Fibroblast of skin of right quadriceps (primary cell): ENCODE measurements around the gene NWD2.
"Not testable (repeated sequence)": the region's sequence is repeated elsewhere in the genome, so short reads cannot be mapped to it uniquely, and the experiment has no call there.

Source experiments
- DNase-seq: peaks from one replicate; pipeline ENCODE4 v3.0.0-alpha.2; 2013

The NWD2 gene

DNA sequence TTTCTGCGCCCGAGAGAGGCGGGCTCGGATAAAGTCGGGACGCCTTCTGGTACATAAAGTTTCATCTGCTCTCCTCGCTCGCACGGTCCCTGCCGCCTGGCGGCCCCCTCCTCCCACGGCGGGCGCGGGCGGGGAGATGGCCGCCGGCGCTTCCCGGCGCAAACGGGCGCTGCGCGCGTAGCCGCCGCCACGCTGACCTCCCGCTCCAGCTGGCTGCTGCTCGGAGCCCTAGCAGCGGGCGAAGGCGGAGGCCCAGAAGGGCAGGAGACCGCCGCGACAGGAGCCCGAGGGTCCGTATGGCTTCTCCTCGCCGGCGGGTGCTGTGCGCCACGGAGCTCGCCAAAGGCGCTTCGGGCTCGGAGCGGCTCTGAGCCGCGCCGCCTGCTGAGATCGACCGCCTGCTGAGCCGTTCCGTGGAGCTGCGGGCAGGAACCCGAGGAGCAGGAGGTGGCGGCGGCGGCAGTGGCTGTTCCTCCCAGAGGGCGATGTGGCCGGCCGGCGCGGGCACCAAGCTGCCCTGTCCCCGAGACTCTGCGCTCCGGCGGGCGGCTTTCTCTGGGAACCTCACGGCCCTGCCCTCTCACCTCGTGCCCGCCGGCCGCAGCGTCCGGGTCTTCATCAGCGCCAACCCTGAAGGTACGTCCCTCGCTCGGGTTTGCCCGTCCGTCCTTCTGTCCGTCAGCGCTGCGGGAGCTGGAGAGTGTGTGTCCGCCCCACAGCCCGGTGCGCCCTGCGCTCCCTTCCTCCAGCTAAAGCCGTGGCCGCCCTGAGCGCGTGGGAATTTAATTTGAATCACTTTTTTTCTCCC lies at the start of gene NWD2:
Gene NWD2, plus strand, starts transcription at position 161 of the 808 bp plus-strand sequence. Its CDS starts 325 bp downstream, at position 486.
- DNase-seq: no peak

DNA sequence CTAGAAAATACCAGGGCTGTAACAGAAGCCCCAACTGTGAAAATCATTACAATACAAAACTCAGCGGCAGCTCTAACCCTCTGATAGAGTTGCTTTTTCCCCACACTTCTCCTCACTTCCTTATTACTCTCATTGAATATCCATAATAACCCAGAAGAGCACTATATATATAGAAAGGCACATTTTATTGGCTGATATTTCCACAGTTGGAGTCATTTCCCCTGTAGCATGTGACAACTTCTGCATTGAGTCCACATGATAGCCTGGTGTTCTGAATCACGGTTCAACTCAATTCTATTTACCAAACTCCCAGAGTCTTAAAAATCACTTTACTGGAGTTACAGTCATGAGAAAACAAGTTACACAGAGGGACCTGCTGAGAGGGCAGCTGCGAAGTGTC lies 46.6 kb upstream of the NWD2 start:
- no peak for DNase-seq

DNA sequence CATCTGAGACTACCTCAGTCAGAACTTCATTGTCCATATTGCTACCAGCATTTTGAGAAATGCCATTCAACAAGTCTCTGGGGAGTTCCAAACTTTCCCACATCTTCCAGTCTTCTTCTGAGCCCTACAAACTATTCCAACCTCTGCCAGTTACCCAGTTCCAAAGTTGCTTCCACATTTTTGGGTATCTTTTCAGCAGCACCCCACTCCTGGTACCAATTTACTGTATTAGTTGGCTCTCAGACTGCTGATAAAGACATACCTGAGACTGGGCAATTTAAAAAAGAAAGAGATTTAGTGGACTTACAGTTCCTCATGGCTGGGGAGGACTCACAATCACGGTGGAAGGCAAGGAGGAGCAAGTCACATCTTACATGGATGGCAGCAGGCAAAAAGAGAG lies 39.8 kb upstream of the NWD2 start:
- DNase-seq: not testable (repeated sequence)

GRCh38 chr4:37216209-37216608 lies 28.3 kb upstream of the NWD2 start:
- no peak for DNase-seq

- no peak for DNase-seq
Measured at GRCh38 chr4:37219242-37219641, 25.3 kb upstream of the NWD2 start.

GRCh38 chr4:37219990-37220389 lies 24.6 kb upstream of the NWD2 start:
- no peak for DNase-seq

DNA sequence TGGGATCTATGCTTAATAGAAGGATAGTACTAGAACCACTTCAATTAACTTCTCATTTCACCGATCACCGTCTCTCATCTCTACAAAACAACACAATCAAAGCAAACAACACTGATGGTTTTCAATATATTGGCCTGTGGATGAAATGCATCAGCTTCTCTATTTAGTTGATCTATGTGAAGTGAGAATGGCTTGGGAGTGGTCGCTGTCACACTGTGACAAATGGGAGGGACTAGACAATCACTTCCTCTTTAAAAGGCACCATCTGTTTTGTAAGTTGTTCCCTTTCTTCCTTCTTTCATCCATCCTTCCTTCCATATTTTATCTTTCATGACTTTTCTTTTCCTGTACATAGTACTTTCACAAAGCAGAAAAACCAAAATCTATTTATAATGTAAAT lies 23.9 kb upstream of the NWD2 start:
- no peak for DNase-seq

- DNase-seq: no peak
Measured at GRCh38 chr4:37223732-37224131, 20.8 kb upstream of the NWD2 start.

- no peak for DNase-seq
Measured at GRCh38 chr4:37224854-37225253, 19.7 kb upstream of the NWD2 start.

GRCh38 chr4:37225778-37226177 lies 18.8 kb upstream of the NWD2 start:
- no peak for DNase-seq

DNA sequence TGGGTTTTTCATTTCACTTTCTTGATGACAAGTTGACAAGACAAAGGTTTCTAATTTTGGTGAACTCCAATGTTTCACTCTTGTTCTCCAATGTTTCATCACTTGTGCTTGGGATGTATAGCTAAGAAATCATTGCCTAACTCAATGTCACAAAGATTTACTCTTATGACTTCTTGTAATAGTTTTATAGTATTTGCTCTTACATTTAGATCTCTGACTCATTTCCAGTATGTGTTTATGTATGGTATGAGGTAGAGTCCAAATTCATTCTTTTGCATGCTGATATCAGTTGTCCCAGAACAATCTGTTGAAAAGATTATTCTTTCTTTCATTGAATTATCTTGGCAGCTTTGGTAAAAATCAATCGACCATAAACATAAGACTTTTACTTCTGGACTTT lies 12.2 kb upstream of the NWD2 start:
- DNase-seq: no peak

DNA sequence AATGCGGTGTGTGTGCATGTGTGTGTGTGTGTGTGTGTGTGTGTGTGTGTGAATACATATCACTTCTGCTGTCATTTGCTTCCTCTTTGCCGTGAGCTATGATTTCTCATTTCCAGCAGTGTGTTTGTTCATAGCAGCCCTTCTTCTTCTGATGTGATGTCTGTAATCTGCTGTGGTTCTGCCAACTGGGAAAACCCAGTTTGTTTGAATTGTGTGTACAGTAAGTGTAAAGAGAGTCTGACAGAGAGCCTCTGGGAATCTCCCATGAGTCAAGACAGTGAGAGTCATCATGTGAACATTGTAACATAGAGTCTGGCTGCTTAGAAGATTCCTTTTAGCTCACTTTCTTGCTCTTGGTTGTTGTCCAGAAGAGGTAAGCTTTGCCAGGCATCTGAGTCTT lies 8.4 kb upstream of the NWD2 start:
- no peak for DNase-seq

DNA sequence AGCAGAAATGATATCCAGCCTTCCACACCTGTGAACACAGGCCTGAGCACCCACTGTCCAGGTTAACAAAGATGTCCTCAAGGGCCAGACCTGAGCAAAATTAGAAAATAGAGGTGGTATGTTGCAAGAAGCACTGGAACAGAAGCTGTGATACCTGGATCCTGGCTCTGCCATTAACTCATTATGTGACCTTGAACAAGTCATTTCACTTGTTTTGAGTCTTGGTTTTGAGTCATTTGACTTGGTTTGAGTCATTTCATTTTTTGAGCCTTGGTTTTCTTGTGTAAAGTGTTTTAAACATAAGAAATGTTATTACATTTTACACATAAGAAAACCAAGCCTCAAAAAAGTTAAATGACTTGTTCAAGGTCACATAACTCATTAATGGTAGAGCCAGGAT lies 2.9 kb upstream of the NWD2 start:
- no peak for DNase-seq

- no peak for DNase-seq
Measured at GRCh38 chr4:37243051-37243450, 1.5 kb upstream of the NWD2 start.

- DNase-seq: no peak
Measured at GRCh38 chr4:37243722-37244582, 591 bp upstream of the NWD2 start.

GRCh38 chr4:37245391-37245954 lies 930 bp downstream of the NWD2 start:
- DNase-seq: no peak

DNA sequence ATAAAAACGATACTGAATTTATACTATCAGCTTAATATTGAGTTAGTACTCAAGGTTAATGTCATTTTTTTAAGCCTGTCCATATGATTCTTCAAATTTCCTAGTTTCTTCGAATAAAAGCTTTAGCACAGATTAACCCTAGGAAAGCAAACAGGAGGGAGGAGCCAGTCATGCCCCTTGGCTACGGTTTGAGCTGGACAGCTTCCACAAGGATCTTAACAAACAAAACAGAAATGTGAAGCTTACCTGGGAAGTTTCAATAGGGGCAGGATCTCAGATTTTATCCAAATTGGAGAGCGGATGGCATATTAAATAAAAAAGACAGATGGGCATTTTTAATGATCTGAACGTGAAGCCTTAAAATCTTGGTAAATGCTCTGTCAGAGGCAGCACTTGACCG lies 2.3 kb downstream of the NWD2 start:
- no peak for DNase-seq

DNA sequence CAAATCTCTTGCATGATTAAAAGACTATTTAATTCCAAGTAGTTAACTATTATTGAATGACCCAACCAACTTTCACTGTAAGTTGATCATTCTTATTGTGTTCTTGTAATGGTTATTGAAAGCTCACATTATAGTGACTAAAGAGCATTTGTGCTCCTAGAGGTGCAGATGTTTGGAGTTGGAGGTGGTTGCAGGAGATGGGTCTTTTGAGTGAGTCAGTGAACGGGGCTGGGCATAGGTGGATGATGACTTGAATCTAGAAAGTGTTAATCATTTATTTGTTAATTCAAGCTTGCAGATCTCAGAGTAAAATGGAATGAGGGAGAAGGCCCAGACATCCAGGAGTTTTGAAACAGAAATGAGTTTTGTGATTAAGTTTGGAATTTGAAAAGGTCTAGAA lies 13.7 kb downstream of the NWD2 start:
- DNase-seq: no peak

GRCh38 chr4:37268319-37268718 lies 23.8 kb downstream of the NWD2 start:
- DNase-seq: no peak

GRCh38 chr4:37279121-37279520 lies 34.6 kb downstream of the NWD2 start:
- no peak for DNase-seq

GRCh38 chr4:37279894-37280592 lies 35.5 kb downstream of the NWD2 start:
- no peak for DNase-seq

DNA sequence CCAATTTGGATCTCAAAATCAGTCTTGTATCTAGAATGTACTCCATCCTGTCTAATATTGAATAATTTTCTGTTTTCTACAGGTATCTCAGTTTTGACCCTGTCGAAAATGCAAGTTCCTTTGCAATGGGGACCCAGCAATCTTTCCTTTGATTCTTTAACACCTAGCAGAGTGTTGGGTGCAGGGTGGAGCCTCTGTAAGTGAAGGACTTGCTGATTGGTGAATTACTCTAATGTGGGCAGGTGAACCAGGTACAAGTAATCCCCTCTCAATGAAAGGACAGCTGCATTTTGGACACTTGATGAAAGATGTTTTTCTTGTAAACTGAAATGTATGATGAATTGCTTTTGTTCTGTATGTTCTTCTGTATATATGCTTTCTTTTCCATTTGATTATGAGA lies 54.9 kb downstream of the NWD2 start:
- DNase-seq: no peak

DNA sequence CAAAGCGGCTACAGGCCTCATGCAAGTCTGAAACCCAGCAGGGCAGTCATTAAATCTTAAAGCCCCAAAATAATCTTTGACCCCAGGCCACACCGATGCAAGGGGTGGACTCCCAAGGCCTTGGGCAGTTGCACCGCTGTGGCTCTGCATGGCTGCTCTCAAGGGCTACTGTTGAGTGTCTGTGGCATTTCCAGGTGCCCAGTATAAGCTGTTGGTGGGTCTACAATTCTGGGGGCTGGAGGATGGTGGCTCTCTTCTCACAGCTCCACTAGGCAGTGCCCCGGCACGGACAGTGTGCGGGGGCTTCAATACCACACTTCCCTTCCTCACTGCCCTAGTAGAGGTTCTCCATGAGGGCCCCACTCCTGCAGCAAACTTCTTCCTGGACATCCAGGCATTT lies 60.1 kb downstream of the NWD2 start:
- DNase-seq: no peak
